Activated T-cell treated with anti-CD3 and anti-CD28 coated beads, Interleukin-2, amount 50 U/mL, for 1 hour (primary cell): ENCODE results near the gene SH3BP4.

Source experiments
- DNase-seq: peaks from one replicate; pipeline ENCODE4 v3.0.0-alpha.2; 2020

SH3BP4 gene

DNA sequence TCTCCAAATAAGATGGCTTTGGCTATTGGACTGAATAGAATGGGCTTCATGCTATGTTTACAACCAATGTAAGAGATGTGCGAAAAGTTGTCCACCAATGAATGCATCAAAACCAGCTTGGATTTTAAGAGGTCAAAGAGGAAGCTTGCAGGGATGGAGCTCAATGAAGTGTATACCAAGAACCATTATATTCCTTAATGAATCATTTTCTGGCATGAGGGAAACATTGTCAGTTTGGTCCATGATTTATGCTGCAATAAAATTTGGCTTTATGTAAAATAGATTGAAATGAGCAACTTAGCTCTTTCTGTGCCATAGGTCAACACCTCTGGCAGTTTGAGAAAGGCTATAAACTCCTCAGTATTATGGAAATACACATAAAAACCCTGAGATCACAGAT is 107.3 kb downstream of the SH3BP4 start:
- DNase-seq = no peak

DNA sequence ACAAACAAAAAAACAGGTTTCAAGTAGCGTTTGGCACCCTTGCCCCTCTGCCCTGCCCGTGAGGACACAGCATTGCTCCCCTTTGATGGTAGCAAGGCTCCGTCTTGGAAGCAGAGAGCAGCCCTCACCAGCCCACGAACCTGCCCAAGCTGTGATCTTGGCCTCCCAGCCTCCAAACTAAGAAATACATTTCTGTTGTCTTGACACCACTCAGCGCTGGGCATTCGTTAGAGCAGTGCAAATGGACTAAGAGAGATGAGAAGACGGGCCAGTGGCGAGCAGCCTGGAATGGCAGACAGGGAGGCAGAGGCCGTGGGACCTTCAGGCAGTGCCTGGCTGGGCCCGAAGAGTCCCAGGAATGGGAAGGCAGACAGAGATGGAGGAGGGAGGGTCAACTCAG is 109.8 kb downstream of the SH3BP4 start:
- DNase-seq = no peak

DNA sequence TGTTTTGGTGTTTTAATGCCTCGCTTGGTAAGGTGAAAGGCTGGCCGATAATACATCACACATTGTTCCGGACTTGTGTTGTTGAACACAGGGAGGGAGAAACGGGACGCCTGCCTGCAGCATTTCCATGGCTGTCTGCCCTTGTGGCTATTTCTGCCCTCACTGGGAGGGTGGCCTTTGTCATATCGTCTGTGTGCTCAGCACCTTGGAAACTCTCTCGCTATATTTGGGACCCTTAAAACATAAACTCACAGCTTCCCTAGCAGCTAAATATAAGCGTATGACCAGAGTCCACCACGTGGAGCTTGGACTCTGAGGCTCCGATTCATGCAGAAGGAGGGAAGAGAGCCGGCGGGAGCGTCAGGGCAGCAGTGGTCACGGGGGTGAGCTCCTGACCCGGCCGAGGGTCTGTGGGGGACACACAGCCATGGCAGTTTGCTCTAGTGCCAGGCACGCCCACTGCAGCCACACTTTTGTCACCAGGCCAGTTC is 111.7 kb downstream of the SH3BP4 start:
- DNase-seq = no peak

DNA sequence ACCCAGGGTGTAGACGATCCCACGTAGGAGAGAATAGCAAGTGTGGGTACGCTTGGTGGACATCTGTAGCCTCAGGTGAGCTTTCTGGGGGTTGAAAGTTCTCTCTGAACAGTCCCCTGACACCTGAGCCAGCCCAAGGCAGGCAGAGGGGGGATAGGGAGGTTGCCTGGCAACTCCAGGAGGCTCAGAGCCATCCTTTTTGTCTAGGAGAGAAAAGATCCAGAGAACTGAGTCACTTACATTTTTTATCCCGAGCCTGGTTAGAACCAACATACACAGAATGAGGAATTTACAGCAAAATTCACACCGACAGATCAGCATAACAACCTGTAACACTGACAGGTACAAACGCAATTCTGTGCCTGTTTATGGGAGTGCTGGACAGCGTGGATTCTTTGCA is 113.2 kb downstream of the SH3BP4 start:
- no peak for DNase-seq

DNA sequence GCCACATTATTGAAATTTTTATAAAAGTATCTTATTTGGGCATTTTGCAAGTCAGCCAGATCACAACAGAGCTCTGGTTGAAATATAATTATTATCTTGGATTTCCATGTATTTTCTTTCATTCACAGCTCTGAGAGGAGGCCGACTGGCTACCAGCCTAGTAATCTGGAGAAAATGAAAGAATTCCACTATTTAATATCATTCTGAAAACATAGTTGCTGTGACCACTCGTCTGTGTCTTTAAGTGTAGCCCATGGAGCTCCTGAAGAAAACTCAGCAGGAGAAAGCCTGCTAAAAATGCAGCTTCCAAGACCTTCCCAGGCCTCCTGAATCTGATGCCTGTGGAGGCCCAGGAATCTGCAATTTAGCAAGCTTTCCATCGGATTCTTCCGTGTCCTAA is 114.7 kb downstream of the SH3BP4 start:
- no peak for DNase-seq

DNA sequence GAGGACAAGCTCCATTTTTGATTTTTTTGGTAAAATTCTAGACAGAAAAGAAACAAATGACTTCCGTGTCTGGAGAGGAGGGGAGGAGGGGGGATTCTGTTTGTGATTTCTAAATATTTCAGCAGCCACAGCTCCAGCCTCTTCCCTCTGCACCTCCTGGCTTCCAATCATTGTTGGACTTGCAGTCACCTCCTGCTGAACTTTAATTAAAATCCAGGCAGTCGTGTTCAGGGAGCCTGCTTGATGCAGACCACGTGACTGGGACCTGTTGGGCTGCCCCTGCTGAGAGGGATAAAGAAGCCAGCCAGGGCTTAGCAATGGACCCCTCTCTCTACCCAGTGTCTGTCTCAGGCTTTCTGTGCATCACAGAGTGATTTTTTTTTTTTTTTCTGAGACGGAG is 115.1 kb downstream of the SH3BP4 start:
- DNase-seq = no peak

DNA sequence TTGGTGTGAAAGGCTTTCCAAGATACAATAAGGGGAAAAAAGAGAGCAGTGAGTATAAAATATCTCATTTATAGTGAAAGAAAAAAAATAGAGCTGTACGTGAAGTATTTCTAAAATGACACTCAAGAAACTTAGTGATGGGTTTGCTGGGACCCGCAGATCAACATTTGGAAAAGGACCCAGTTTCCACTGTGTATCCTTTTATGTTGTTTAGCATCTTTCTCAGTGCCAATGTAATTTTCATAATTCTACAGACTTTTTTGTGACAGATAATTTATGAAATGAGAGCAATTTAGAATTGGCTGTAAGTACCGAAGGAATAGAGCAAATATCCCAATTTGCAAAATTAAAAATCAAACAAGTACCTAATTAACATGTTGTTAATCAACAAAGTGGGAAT is 116.9 kb downstream of the SH3BP4 start:
- DNase-seq = no peak

DNA sequence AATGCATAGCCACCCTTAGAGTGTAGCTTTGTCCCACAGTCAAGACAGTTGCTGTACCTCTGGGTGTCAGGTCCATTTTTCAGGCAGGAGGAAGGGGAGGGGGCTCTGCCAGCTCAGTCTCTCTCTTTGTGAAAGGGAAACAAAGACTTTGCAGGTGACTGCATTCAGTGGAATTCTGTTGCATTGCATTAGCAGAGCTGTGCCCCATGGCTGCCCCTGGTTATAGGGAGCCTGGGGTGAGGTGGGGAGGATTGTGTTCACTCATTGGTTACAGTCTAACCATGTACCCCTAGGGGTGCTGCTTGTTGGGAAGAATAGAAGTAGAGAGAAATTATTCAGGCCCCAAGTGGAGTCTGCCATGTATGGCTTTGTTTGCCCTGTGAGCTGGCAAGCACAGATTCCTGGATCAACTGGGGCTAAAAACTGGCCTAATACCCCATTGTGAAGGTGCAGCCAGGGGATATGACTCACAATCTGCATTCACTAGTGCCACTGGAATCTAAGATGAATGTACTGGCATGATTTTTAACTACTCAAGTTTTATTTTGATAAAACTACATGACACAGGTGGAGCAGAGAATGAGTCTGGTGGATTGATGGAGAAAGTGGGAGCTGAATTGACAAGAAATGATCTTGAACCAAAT is 118.4 kb downstream of the SH3BP4 start:
- DNase-seq = no peak

DNA sequence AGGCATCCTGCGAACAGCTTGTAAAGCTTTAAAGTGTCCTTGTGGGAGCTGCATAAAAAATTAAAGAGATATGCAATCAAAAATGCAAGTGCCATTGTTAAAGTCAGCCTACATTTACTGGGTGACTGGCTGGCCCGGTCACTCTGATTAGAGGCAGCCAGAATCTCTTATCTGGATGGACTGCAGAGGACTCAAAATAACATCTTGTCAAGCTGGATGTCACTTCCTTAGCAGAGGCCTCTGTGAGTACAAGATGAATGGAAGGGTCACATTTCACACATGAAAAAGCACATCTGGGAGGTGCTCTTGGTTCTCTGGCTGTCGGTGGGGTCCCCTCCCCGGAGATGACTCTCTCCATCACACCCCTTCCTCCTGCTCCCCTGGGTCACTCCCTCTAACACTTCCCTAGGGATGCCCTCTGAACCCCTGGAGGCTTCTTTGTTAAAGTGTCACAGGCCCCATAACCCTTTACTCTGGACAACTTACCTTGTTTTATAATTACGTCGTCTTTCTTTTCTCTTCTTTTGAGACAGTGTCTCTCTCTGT is 122.1 kb downstream of the SH3BP4 start:
- no peak for DNase-seq

DNA sequence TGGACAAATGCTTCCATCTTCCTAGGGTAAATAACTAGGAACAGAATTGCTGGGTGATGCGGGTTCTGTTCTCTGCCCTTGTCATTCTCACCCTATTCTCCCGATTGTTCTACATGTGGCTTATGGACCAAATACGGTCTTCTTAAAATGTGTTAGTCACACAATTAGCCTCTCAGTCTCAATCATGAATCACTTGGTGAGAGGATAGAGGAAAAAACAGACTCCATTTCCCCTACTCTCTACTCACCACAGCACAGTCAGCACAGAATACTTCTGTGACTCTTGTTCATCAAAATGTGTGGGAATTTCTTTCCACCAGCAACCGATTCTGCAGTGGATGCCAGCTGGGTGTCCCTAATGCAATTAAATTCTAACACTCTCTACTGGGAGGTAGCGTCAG is 125.2 kb downstream of the SH3BP4 start:
- no peak for DNase-seq

DNA sequence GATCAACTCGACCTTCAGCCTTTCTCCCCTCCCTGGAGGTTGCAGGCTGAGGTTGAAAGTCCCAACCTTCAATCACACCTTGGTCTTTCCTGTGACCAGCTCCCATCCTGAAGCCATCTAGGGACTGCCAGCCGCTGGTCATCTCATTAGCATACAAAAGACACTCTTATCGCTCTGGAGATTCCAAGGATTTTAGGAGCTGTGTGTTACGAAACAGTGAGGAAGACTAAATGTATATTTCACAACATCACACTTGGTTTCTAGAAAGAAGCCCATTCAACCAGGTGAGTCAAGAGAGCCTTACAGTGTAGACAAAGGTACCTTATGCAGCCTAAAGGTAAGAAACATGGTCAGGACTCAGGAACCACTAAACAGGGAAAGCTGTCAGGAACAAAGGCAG is 126.4 kb downstream of the SH3BP4 start:
- no peak for DNase-seq

DNA sequence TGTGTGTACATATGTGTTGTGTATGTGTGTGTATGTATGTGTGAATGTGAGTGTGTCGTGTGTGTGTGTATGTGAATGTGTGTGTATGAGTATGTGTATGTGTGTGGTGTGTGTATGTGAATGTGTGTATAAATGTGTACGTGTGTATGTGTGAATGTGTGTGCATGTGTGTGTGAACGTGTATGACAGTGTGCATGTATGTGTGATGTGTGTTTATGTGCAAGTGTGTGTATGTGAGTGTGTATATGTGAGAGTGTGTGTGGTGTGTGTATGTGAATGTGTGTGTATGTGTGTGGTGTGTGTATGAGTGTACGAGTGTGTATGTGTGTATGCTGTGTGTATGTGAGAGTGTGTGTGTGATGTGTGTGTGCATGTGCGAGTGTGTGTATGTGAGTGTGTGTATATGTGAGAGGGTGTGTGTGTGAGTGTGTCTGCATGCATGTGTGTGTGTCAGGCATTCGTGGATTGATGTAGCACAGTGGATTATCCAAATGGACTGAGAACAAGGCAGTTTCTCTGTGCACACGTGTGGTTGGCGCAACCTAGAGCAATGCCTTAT is 127.2 kb downstream of the SH3BP4 start:
- DNase-seq = no peak

DNA sequence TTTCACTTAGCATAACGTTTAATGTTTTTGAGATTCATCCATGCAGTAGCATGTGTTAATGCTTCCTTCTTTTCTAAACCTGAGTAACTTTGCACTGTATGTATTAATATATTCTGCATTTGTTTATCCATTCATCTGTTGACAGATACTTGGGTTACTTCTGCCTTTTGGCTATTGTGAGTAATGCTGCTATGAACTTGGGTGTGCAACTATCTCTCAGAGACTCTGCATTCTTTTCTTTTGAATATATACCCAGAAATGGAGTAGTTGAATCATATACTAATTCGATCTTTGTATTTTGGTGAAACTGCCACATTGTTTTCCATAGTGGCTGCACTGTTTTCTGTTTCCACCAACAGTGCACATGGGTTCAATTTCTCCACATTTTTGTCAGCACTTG is 128.3 kb downstream of the SH3BP4 start:
- no peak for DNase-seq

DNA sequence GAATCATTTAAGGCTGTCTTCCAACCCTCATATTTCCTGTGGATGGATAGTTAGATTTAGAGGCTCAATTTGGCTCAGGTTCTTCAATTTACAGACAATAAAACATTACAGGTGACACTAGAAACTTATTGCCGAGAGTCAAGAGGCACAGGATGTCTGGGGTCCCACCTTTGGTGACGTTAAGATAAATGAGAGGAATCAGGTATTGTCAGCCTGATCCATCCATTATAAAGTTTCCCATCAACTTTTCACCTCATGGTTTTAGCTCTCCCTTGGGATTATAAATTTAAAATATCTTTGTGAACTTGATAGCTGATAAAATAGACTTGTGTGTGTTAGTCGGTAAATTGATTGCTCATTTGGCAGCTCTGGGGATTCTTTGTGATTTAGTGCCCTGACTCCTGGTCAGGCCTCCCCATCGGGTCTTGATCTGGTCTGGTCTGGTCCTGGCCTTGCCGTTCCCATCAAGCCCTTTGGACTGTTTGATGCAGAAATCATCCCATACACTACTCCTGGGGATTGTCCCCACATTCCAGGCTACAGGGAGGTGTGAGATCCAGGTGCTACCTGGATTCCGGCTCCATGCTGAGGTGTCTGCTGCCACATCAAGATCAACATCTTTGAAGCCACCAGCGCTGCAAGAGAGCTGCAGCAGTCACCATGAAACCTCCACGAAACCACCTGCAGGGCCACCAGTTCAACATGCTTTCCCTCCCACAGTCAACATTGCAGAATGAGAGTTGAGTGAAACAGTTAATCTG is 130.9 kb downstream of the SH3BP4 start:
- no peak for DNase-seq

DNA sequence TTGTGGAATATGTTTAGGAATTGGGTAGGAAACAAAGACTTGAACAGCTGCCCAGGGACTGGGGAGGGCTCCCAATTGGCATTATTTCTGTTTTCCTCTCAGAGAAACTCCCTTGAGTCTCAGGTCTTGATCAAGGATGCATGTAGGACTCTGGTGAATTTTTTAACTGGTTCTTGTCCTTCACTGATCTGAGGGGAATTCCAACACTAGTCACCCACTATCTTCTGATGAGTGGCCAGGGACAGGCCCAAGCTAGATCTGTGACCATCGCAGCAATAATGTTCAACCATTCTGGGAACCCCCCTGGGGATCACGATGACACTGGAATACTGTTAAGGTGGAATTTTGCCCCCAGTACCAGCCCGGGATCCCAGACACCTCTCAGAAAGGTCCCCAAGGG is 132.0 kb downstream of the SH3BP4 start:
- no peak for DNase-seq

DNA sequence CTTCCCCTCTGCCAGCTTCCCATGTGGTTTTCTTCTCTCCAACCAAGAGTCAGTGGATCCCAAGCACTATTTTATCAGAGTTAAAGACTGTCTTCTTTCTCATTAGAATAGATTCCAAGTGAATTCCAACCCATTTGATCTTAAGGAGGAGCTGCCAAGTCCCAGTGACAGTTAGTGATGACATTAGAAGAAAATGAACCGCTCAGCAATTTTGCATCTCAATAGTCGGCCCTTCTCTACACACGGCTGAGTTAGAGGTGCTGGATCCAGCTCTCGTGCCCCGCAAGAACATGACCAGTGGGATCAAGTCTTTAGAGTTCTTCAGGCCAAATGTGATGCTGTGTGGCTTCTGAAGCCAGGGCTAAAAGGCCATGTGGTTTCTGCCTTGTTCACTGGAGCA is 132.6 kb downstream of the SH3BP4 start:
- no peak for DNase-seq

DNA sequence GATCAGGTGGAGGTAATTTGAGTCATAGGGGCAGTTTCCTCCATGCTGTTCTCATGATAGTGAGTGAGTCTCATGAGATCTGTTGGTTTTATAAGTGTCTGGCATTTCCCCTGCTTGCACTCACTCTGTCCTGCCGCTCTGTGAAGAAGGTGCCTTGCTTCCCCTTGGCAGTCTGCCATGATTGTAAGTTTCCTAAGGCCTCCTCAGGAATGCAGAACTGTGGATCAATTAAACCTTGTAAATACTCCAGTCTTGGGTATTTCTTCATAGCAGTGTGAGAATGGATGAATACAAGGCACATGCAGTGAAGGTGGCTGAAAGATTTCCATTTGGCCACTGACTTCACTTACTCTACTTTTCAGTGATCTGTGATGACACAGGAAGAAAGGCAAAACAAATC is 133.7 kb downstream of the SH3BP4 start:
- no peak for DNase-seq

DNA sequence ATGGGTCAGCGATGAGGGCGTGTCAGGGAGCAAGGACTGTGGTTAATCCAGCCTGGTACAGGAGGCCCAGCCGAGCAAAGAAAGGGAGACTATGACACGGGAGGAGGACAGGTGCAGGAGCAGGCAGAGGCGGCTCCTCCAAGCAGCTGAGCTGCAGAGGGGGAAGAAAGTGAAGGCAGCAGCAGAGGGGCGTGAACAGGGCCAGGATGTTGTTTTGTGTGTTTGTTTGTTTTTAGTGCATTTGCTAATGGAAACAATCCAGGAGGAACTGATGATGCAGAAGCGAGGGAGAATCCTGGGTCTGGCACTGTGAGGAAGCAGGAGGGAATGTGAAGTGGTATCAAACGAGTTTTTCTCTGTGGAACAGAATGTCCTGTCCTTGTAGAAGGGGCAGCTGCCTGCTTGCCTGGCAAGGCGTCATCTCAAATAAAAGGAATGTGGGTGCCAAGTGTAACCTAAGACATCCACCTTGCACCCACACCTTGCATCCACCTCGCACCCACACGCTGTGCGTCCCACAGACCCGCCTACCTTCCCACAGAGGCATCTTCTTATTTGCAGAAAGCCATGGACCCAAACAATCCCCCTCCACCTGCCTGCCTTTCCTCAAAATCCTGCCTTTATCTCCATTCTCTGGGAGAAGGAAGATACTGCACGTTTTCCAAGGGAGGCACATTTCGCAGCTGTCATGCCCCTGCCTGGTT is 134.8 kb downstream of the SH3BP4 start:
- DNase-seq = no peak

DNA sequence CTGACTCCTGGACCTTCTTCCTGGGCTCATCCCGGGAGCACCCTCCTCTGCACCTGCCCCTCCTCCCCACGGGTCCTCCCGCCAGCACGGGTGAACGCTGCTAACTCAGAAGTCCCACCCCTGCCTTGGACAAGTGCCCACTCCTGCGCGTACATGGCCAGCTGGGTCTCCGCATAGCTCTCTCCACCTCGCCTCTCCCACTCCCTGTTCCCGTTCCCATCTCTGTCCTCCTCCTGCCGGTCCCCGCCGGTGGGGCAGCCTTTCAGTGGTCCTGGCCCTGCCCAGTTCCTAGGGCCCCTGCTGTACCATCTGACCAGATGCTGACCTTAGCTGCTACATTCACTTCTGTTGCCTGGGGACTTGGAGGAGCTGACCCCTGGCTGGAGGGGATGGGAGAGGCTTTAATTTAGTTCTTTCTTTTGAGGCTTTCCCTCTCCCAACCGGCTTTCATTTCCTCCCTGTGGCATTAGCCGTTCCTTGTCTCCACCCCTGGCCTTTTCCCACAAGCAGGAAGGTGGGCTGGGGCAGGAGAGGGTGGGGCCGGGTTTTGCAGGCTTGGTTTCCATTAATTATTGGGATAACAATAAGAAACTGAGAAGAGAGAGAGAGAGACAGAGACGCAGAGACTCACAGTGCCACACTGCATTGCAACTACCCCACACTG is 136.1 kb downstream of the SH3BP4 start:
- DNase-seq = no peak

DNA sequence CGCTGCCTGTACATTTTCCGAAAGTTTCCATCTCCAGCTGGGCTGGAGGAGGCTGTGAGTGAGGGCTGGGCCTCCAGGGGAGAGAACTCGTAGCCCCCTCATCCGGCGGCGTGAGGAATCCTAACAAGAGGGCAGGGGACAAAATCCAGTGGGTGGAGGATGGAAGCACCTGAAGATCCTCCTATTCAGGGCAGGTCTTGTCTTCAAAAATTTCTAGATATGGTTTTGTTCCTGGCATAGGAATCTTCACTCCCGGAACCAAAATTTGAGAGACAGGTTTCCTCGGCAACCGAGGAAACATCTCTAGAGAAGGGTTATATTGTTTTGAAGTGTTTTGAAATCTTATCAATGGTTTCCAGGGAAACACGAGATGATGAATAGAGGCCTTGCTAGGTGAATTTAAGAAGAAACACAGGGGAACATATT is 136.7 kb downstream of the SH3BP4 start:
- no peak for DNase-seq

DNA sequence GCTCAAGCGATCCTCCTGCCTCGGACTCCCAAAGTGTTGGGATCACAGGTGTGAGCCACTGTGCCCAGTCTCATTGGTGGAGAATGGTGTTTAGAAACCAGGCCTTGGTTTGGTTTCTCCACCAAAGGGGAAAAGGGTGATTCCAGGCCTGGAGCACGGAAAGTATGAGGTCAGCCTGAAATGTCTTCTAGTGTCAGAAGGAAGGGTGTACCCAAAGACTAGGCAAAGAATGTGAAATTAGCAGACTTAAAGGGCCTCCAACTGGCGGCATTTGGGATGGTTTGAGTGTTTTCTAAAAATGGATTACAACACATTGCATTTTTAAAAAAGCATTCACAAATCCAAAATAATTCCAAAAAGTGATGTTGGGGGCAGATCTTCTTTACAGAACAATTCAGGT is 139.6 kb downstream of the SH3BP4 start:
- no peak for DNase-seq

DNA sequence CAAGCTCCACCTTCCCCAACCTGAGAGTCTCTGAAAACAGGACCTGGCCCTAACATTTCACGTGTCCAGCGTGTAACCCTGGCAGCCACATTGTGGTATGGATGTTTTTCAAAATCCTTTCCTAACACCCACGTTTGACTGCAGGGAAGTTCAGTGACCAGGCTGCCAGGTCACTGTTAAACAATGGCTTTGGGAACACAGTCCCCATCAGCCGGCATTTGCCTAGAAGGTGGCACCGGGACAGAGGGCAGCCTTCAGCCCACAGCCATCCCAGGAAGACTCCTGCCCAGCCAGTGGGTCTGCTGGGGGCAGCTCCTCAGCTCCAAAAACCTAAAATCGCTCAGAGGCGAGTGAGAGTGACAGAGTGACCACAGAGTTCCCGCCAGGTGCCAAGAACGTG is 140.2 kb downstream of the SH3BP4 start:
- no peak for DNase-seq
